Hepatocyte (in vitro differentiated cells): ENCODE results near the gene MARCKSL1.

Experiments used
- EZH2 ChIP-seq: fragments of 200-600 bp; sonication (generic); IDR thresholded peaks from 2 replicates; pipeline ENCODE4 v1.6.1; 2016; ENCODE audit warnings: antibody characterized with exemption, mild to moderate bottlenecking, borderline replicate concordance
- TF ChIP-seq, protein P1 (sequence below): fragments of 200-600 bp; sonication (generic); IDR thresholded peaks from 2 replicates; pipeline ENCODE4 v1.5.1; 2016; ENCODE audit warnings: antibody characterized with exemption, mild to moderate bottlenecking; ENCODE audit not compliant: poor library complexity

DNA sequence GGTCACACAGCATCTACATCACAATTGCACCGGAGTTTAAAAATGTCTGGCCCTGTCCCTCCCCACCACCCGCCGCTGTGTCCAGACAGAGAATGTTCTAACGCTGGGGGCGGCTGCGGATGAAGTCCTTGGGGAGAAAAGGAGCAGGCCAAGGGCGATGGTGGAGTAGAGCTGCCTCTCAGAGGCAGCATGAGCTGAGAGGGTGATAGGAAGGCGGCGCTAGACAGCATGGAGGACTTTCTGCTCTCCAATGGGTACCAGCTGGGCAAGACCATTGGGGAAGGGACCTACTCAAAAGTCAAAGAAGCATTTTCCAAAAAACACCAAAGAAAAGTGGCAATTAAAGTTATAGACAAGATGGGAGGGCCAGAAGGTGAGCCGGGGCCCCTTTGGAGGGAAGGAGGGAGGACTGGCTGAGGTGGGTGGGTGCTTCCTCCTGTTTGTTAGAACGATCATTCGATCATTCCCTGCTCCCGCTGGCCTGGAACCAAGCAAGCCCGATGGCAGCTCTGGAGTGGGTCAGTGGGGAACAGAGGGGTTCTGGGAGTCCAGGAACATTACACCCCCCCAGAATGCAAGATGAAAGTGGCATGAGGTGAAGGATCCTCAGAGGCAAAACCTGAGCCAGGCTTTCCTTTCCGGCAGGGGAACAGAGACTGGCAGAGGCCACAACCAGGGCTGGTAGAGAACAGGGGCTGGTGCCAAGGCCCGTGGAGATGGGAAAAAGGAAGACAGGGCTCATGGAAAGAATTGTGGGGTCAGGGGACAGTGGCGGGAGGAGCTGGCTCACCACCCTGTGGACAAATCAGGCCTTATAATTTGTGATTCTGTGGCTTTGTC lies 26.7 kb upstream of the MARCKSL1 start, which contains the start of the genes FAM229A and TSSK3:
- TF ChIP-seq, protein P1, sequence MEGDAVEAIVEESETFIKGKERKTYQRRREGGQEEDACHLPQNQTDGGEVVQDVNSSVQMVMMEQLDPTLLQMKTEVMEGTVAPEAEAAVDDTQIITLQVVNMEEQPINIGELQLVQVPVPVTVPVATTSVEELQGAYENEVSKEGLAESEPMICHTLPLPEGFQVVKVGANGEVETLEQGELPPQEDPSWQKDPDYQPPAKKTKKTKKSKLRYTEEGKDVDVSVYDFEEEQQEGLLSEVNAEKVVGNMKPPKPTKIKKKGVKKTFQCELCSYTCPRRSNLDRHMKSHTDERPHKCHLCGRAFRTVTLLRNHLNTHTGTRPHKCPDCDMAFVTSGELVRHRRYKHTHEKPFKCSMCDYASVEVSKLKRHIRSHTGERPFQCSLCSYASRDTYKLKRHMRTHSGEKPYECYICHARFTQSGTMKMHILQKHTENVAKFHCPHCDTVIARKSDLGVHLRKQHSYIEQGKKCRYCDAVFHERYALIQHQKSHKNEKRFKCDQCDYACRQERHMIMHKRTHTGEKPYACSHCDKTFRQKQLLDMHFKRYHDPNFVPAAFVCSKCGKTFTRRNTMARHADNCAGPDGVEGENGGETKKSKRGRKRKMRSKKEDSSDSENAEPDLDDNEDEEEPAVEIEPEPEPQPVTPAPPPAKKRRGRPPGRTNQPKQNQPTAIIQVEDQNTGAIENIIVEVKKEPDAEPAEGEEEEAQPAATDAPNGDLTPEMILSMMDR, result no peak
- TF ChIP-seq EZH2, result no peak
